Measurements from ENCODE around the gene ATP6V1F. TPM values are rescaled to one million over a fixed set of nuclear protein-coding genes. Genes with fewer than 3 reads are reported as not detected.

The ATP6V1F gene
- total RNA-seq, 1 donor from 2014 or later: 61.4 TPM

DNA sequence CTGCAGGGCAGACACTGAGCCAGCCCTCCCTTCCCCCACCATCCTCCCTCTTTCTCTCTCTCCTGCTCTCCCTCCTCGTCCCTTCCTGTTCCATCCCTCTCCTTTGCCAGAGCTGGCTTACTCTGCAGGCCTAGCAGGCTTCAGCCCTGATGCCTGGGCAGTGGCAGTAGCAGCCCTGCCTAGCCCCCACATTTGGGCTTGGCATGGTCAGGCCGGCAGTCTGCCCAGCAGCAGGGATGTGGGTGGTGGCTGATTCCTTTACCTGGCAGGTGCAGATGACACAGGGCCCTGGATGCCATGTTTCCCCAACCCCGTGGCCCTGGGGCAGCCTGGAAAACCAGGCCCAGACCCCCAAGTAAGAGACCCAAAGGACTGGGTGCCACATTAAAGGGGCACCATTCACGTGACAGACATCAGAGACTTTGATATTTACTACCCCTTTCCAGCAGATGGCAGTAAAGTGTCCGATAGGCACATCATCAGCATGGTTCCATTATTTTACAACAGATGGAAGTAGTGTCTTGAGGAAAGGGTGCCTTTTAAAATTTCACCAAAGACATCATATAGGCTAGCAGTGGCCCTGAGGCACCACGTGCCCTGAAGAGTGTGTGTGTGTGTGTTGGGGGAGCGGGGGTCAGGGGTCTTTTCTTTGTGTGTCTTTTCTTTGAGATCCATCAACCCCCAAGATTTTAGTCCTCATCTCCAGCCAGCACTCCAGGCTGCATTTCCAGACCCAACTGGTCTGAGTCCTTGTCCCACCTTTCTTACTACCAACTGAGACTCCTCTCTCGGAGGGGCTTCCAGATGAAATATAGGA lies 41.9 kb downstream of the ATP6V1F start:
- Histone ChIP-seq H3K4me1 (peaks cover 9% of the 10 kb centered on the region), H2AFZ (replicated peaks) (peak overlapping the region; percentile 71), H3K27me3 (peaks cover 7% of the 10 kb centered on the region), H4K20me1 (ENCODE audit: low read depth) (no peaks in the 10 kb centered on the region), H3K36me3 (no peaks in the 10 kb centered on the region), H3K27ac (no peak overlapping the region), H3K4me3 (no peak overlapping the region), H3K9me3 (ENCODE audit: low read depth) (no peaks in the 10 kb centered on the region), H3F3A (ENCODE audit: low read depth) (peaks cover 9% of the 10 kb centered on the region), H3K79me2 (ENCODE audit: low read depth) (no peaks in the 10 kb centered on the region), H3K9ac (no peak overlapping the region), H3K4me2 (no peak overlapping the region)
- H3K4me1 Mint-ChIP-seq: peaks cover 18% of the 10 kb centered on the region
- no peaks in the 10 kb centered on the region for H3K36me3 Mint-ChIP-seq
- no peak overlapping the region for H3K27ac Mint-ChIP-seq
- H3K4me3 Mint-ChIP-seq: no peak overlapping the region
- no peak for TF ChIP-seq EZH2 (IDR thresholded peaks at IDR 0.05)
- TF ChIP-seq, protein P1, sequence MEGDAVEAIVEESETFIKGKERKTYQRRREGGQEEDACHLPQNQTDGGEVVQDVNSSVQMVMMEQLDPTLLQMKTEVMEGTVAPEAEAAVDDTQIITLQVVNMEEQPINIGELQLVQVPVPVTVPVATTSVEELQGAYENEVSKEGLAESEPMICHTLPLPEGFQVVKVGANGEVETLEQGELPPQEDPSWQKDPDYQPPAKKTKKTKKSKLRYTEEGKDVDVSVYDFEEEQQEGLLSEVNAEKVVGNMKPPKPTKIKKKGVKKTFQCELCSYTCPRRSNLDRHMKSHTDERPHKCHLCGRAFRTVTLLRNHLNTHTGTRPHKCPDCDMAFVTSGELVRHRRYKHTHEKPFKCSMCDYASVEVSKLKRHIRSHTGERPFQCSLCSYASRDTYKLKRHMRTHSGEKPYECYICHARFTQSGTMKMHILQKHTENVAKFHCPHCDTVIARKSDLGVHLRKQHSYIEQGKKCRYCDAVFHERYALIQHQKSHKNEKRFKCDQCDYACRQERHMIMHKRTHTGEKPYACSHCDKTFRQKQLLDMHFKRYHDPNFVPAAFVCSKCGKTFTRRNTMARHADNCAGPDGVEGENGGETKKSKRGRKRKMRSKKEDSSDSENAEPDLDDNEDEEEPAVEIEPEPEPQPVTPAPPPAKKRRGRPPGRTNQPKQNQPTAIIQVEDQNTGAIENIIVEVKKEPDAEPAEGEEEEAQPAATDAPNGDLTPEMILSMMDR (IDR thresholded peaks at IDR 0.05): peak; percentile 67
- H3K27me3 Mint-ChIP-seq (ENCODE audit: insufficient read depth, low read depth): peaks cover 14% of the 10 kb centered on the region
- DNase-seq (ENCODE audit: low spot score): peak; percentile 71
- H3K9me3 Mint-ChIP-seq: peaks cover 5% of the 10 kb centered on the region

- peaks cover 21% of the 10 kb centered on the region for H3K4me1 ChIP-seq
These were observed 43.5 kb downstream of the ATP6V1F start for GRCh38 chr7:128906001-128906765.

DNA sequence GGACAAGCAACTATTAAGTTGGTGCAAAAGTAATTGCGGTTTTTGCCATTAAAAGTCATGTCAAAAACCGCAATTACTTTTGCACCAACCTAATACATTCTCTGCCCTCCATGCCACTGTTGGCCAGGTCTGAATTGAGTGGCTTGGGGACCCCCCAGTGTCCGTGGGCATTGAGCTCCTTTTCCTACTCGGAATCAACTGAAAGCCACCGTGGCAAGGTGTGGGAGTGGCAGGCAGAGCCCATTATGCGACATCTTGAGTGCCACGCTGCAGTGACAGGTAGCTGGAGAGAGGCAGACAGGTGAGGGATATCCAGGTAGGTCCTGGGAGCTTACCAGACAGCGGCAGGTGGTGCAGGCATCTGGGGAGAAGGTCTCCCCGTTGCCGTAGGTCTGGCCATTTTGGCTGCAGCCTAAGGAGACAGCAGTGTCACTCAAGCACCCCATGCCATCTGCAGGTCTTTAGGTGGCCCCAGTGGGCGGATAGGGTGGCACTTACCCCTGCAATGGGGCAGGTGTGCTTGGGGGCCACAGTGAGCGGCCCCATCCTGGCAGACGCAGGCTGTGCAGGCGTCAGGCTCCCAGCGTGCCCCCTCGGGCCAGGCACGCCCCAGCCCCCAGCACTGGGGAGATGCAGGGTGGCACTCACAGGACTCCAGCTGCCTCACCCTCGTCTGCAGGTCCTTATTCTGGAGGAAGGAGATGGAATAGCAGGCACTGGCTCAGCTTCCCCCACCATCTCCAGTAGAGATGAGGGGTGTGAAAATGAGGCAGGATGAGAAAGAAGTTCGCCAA lies 44.3 kb downstream of the ATP6V1F start:
- Mint-ChIP-seq H3K36me3 (no peaks in the 10 kb centered on the region), H3K27ac (no peak overlapping the region), H3K4me3 (no peak overlapping the region), H3K4me1 (peaks cover 36% of the 10 kb centered on the region), H3K27me3 (ENCODE audit: insufficient read depth, low read depth) (peaks cover 16% of the 10 kb centered on the region), H3K9me3 (no peaks in the 10 kb centered on the region)
- TF ChIP-seq, protein P1 (IDR thresholded peaks at IDR 0.05): no peak
- no peak for TF ChIP-seq EZH2 (IDR thresholded peaks at IDR 0.05)
- H3F3A ChIP-seq (ENCODE audit: low read depth): peaks cover 32% of the 10 kb centered on the region
- no peaks in the 10 kb centered on the region for H3K9me3 ChIP-seq (ENCODE audit: low read depth)
- H3K36me3 ChIP-seq: no peaks in the 10 kb centered on the region
- H3K9ac ChIP-seq: no peak overlapping the region
- H3K79me2 ChIP-seq (ENCODE audit: low read depth): no peaks in the 10 kb centered on the region
- peaks cover 29% of the 10 kb centered on the region for H3K4me1 ChIP-seq
- H2AFZ ChIP-seq (replicated peaks): no peak overlapping the region
- no peak overlapping the region for H3K27ac ChIP-seq
- H3K27me3 ChIP-seq: peaks cover 21% of the 10 kb centered on the region
- H3K4me2 ChIP-seq: no peak overlapping the region
- H4K20me1 ChIP-seq (ENCODE audit: low read depth): no peaks in the 10 kb centered on the region
- H3K4me3 ChIP-seq: no peak overlapping the region
- no peak for DNase-seq (ENCODE audit: low spot score)

More at GRCh38 chr7:128906001-128906765, 43.5 kb downstream of the ATP6V1F start:
- H3K9me3 ChIP-seq (ENCODE audit: low read depth): no peaks in the 10 kb centered on the region
- Mint-ChIP-seq H3K4me3 (peak overlapping the region; percentile 62), H3K27me3 (ENCODE audit: insufficient read depth, low read depth) (peaks cover 16% of the 10 kb centered on the region), H3K9me3 (no peaks in the 10 kb centered on the region), H3K36me3 (no peaks in the 10 kb centered on the region), H3K27ac (peak overlapping the region; percentile 14), H3K4me1 (peaks cover 28% of the 10 kb centered on the region)
- no peak overlapping the region for H2AFZ ChIP-seq (replicated peaks)
- H3K4me3 ChIP-seq: no peak overlapping the region
- H3K36me3 ChIP-seq: no peaks in the 10 kb centered on the region
- H4K20me1 ChIP-seq (ENCODE audit: low read depth): no peaks in the 10 kb centered on the region
- H3K27ac ChIP-seq: no peak overlapping the region
- H3K4me2 ChIP-seq: no peak overlapping the region
- no peak overlapping the region for H3K9ac ChIP-seq
- H3F3A ChIP-seq (ENCODE audit: low read depth): peaks cover 24% of the 10 kb centered on the region
- H3K27me3 ChIP-seq: peaks cover 21% of the 10 kb centered on the region
- DNase-seq (ENCODE audit: low spot score): no peak
- no peaks in the 10 kb centered on the region for H3K79me2 ChIP-seq (ENCODE audit: low read depth)
- TF ChIP-seq, protein P1 (IDR thresholded peaks at IDR 0.05): no peak
- TF ChIP-seq EZH2phosphoT487 (IDR thresholded peaks at IDR 0.05): no peak
- no peak for TF ChIP-seq EZH2 (IDR thresholded peaks at IDR 0.05)
